ENCODE results near the gene FRMPD2.
"Not testable (repeated sequence)": the region's sequence is repeated elsewhere in the genome, so short reads cannot be mapped to it uniquely, and the experiment has no call there.

FRMPD2 gene

GRCh38 chr10:48287417-48288391 lies 13.2 kb upstream of the FRMPD2 start:
- no peak for DNase-seq (ENCODE audit: low spot score)

GRCh38 chr10:48286356-48286755 lies 11.9 kb upstream of the FRMPD2 start:
- DNase-seq (ENCODE audit: low spot score) = no peak

GRCh38 chr10:48285710-48286109 lies 11.2 kb upstream of the FRMPD2 start:
- DNase-seq (ENCODE audit: low spot score) = no peak

GRCh38 chr10:48284811-48285210 lies 10.3 kb upstream of the FRMPD2 start:
- no peak for DNase-seq (ENCODE audit: low spot score)

- DNase-seq (ENCODE audit: low spot score) = no peak
Observed at GRCh38 chr10:48284002-48284546, 9.6 kb upstream of the FRMPD2 start.

- DNase-seq (ENCODE audit: low spot score) = no peak
Observed at GRCh38 chr10:48282829-48283228, 8.3 kb upstream of the FRMPD2 start.

GRCh38 chr10:48281697-48282096 lies 7.2 kb upstream of the FRMPD2 start:
- DNase-seq (ENCODE audit: low spot score) = not testable (repeated sequence)

GRCh38 chr10:48279081-48279751 lies 4.7 kb upstream of the FRMPD2 start:
- no peak for DNase-seq (ENCODE audit: low spot score)

GRCh38 chr10:48277093-48277492 lies 2.6 kb upstream of the FRMPD2 start:
- DNase-seq (ENCODE audit: low spot score) = no peak

GRCh38 chr10:48273741-48274140 lies 755 bp downstream of the FRMPD2 start:
- DNase-seq (ENCODE audit: low spot score) = no peak

- DNase-seq (ENCODE audit: low spot score) = no peak
Observed at GRCh38 chr10:48272682-48273081, 1.8 kb downstream of the FRMPD2 start.

GRCh38 chr10:48271047-48271730 lies 3.3 kb downstream of the FRMPD2 start:
- DNase-seq (ENCODE audit: low spot score) = no peak

GRCh38 chr10:48266528-48266927 lies 8.0 kb downstream of the FRMPD2 start:
- DNase-seq (ENCODE audit: low spot score) = no peak

GRCh38 chr10:48258105-48258504 lies 16.4 kb downstream of the FRMPD2 start:
- DNase-seq (ENCODE audit: low spot score) = no peak

GRCh38 chr10:48257407-48257961 lies 17.0 kb downstream of the FRMPD2 start:
- no peak for DNase-seq (ENCODE audit: low spot score)

GRCh38 chr10:48255722-48256121 lies 18.8 kb downstream of the FRMPD2 start:
- DNase-seq (ENCODE audit: low spot score) = no peak

- DNase-seq (ENCODE audit: low spot score) = no peak
Observed at GRCh38 chr10:48254750-48255512, 19.6 kb downstream of the FRMPD2 start.

- no peak for DNase-seq (ENCODE audit: low spot score)
Observed at GRCh38 chr10:48253970-48254657, 20.4 kb downstream of the FRMPD2 start.

- DNase-seq (ENCODE audit: low spot score) = no peak
Observed at GRCh38 chr10:48252354-48252650, 22.2 kb downstream of the FRMPD2 start.

- DNase-seq (ENCODE audit: low spot score) = no peak
Observed at GRCh38 chr10:48251525-48252353, 22.8 kb downstream of the FRMPD2 start.
